ENCODE measurements around the gene ZNF438.

DNA sequence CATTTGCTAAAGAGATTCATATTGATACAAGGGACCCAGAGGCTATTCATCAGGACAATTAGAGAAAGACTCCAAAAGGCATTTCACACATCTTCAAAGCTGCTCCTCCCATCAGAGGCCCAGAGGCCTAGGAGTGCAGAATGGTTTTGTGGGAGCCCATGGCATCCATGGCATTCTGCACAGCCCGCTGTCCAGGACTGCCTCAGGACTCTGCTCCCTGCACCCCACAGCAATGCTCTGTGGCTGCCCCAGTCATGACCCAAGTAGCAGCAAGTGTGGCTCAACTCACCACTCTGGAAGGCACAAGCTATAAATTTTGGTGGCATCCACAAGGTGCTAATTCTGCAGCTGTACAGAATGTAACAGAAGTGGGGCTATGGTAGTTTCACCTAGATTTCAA, 38.5 kb downstream of the ZNF438 start:
- no peak for TF ChIP-seq POLR2AphosphoS5 (IDR thresholded peaks at IDR 0.05)
- no peak for TF ChIP-seq POLR2A (IDR thresholded peaks at IDR 0.05)
